Esophagus muscularis mucosa (tissue), 4 donors: ENCODE data around the gene C16orf95. TPM values are rescaled to one million over a fixed set of nuclear protein-coding genes. Genes with fewer than 3 reads are reported as not detected.

Source experiments
- DNase-seq: peaks from one replicate; pipeline ENCODE4 v3.0.0-alpha.2; 2017; ENCODE audit errors: extremely low spot score
- H3K27ac ChIP-seq, 4 donors: fragments of 200-600 bp; sonication (generic); replicated peaks in 1 of 4; 1 replicate in 3 of 4; 2 replicates in 1 of 4; pipeline ENCODE4 v1.5.1; 2016 to 2019; ENCODE audit warnings: mild to moderate bottlenecking in 1 of 4
- H3K27me3 ChIP-seq, 4 donors: fragments of 200-600 bp; sonication (generic); one replicate each; pipeline versions ENCODE4 v1.5.1 to v1.6.0; 2016 to 2019
- H3K36me3 ChIP-seq, 4 donors: fragments of 200-600 bp; sonication (generic); one replicate each; pipeline ENCODE4 v1.5.1; 2016 to 2019
- H3K4me1 ChIP-seq, 4 donors: fragments of 200-600 bp; sonication (generic); one replicate each; pipeline ENCODE4 v1.5.1; 2016 to 2019
- H3K4me3 ChIP-seq, 4 donors: fragments of 200-600 bp; sonication (generic); 1 replicate in 2 of 4; 2 replicates in 2 of 4; pipeline ENCODE4 v1.5.1; 2016 to 2019; ENCODE audit warnings: mild to moderate bottlenecking in 4 of 4, moderate library complexity in 1 of 4
- H3K9me3 ChIP-seq, 4 donors: fragments of 200-600 bp; sonication (generic); 1 replicate in 3 of 4; 2 replicates in 1 of 4; pipeline ENCODE4 v1.5.1; 2016 to 2019
- CTCF ChIP-seq, 3 experiments: fragments of 200-600 bp in 2 of 3; fragments of 450-650 bp in 1 of 3; sonication (generic) in 2 of 3; IDR thresholded peaks; one replicate each; pipeline ENCODE4 v1.5.1; 2017 to 2019; ENCODE audit warnings: antibody characterized with exemption in 3 of 3, mild to moderate bottlenecking in 2 of 3, moderate library complexity in 1 of 3
- EP300 ChIP-seq: sonication (generic); formaldehyde crosslinking; IDR thresholded peaks from one replicate; pipeline ENCODE4 v1.6.1; 2017; ENCODE audit warnings: antibody characterized with exemption
- POLR2A ChIP-seq: fragments of 450-650 bp; IDR thresholded peaks from one replicate; pipeline ENCODE4 v1.6.1; 2017; ENCODE audit warnings: antibody characterized with exemption, moderate library complexity, mild to moderate bottlenecking, low read depth
- POLR2AphosphoS5 ChIP-seq, 2 donors: sonication (generic); formaldehyde crosslinking; IDR thresholded peaks; one replicate each; pipeline ENCODE4 v1.6.1; 2017; ENCODE audit warnings: antibody characterized with exemption in 2 of 2
- WGBS: methylation state at CpG from one replicate; pipeline ENCODE4 v1.1.5; 2018; 5-methylcytosine and 5-hydroxymethylcytosine counted together
- intact Hi-C: fragments of 100-400 bp; cut with DNase I; formaldehyde crosslinking; loops from one replicate; pipeline ENCODE4 v1.15.1; 2023
- total RNA-seq, 4 donors: library from RNA; depleted of rRNA; stranded (reverse); fragments of >200 nt; gene quantifications; one replicate each; pipeline versions ENCODE4 v1.1.0 to v1.2.1, GENCODE V29; 2016

C16orf95 gene
- total RNA-seq: 1 to 10 TPM in 3 of 4 donors, under 1 TPM in 1; 0.50 to 3.2 (median 1.8) TPM

- TF ChIP-seq CTCF (IDR thresholded peaks at IDR 0.05): peak; percentile 63 to 71 (median 65)
- TF ChIP-seq POLR2AphosphoS5 (IDR thresholded peaks at IDR 0.05): peak; percentile 97 to 99
- no peak for TF ChIP-seq EP300
- peak; percentile 88 for TF ChIP-seq POLR2A
- Histone ChIP-seq H3K9me3 (no peaks in the 10 kb centered on the region), H3K27me3 (no peaks in the 10 kb centered on the region), H3K27ac (peak within 1 kb of the TSS; percentile 88 to 97 (median 95)), H3K4me3 (peak within 1 kb of the TSS; percentile 87 to 100 (median 94)), H3K4me1 (peaks cover 8 to 16% (median 10%) of the 10 kb centered on the region in 4 donors), H3K36me3 (no peaks in the 10 kb centered on the region)
- intact Hi-C loops: loop anchor here (5.0 kb wide), 2 partner anchors 45 to 65 kb away; partner anchors contain the start of gene FBXO31
- WGBS: under 1% methylated on average over 44 of the region's 64 CpGs
- DNase-seq: peak; percentile 99
Observed at GRCh38 chr16:87316923-87317749, at the start of gene C16orf95. TSS of gene C16orf95 (minus strand) at chr16:87317392. CDS start at chr16:87317242, 150 bp downstream.

- no peak overlapping the region for H3K4me3 ChIP-seq
- WGBS: 81% methylated on average over 1 of the region's 1 CpG
- TF ChIP-seq POLR2A: no peak
- TF ChIP-seq EP300: no peak
- no peak for TF ChIP-seq CTCF (IDR thresholded peaks at IDR 0.05)
- TF ChIP-seq POLR2AphosphoS5 (IDR thresholded peaks at IDR 0.05): no peak
- H3K9me3 ChIP-seq: no peaks in the 10 kb centered on the region
- intact Hi-C loops: no loop called here
- H3K27me3 ChIP-seq: no peaks in the 10 kb centered on the region
- peaks cover 0 to 21% (median 15%) of the 10 kb centered on the region in 4 donors for H3K36me3 ChIP-seq
- no peak overlapping the region for H3K27ac ChIP-seq
- no peak for DNase-seq
- peaks cover 71 to 83% (median 81%) of the 10 kb centered on the region in 4 donors for H3K4me1 ChIP-seq
Observed at GRCh38 chr16:87366930-87367329, 49.7 kb upstream of the C16orf95 start.

- Histone ChIP-seq H3K27me3 (no peaks in the 10 kb centered on the region), H3K4me3 (no peak overlapping the region), H3K36me3 (peaks cover 0 to 27% (median 22%) of the 10 kb centered on the region in 4 donors), H3K27ac (no peak overlapping the region), H3K9me3 (no peaks in the 10 kb centered on the region), H3K4me1 (peaks cover 65 to 77% (median 75%) of the 10 kb centered on the region in 4 donors)
- intact Hi-C loops: no loop called here
- no peak for TF ChIP-seq POLR2A
- no peak for TF ChIP-seq CTCF (IDR thresholded peaks at IDR 0.05)
- TF ChIP-seq POLR2AphosphoS5 (IDR thresholded peaks at IDR 0.05): no peak
- TF ChIP-seq EP300: no peak
- DNase-seq: no peak
- WGBS: 89% methylated on average over 4 of the region's 4 CpGs
Observed at GRCh38 chr16:87366288-87366687, 49.1 kb upstream of the C16orf95 start.

GRCh38 chr16:87365021-87365713 is 48.0 kb upstream of the C16orf95 start:
- TF ChIP-seq EP300 (no peak), POLR2AphosphoS5 (IDR thresholded peaks at IDR 0.05) (no peak), POLR2A (no peak), CTCF (IDR thresholded peaks at IDR 0.05) (no peak)
- H3K4me1 ChIP-seq: peaks cover 54 to 69% (median 65%) of the 10 kb centered on the region in 4 donors
- H3K27ac ChIP-seq: peak overlapping the region in 2 of 4 donors; percentile 73 to 78
- DNase-seq: no peak
- H3K4me3 ChIP-seq: no peak overlapping the region
- intact Hi-C loops: no loop called here
- 91% methylated on average over 13 of the region's 13 CpGs for whole genome bisulfite sequencing
- no peaks in the 10 kb centered on the region for H3K9me3 ChIP-seq
- peaks cover 2 to 32% (median 28%) of the 10 kb centered on the region in 4 donors for H3K36me3 ChIP-seq
- no peaks in the 10 kb centered on the region for H3K27me3 ChIP-seq
